GM23338 (cell line): ENCODE data around the gene MPRIP. TPM values are rescaled to one million over a fixed set of nuclear protein-coding genes. Genes with fewer than 3 reads are reported as not detected.
A peak's percentile ranks its signal among the peaks of the same experiment; 100 is the strongest.

Source experiments
- ATAC-seq: fragments of 200-7000 bp; cut with Tn5 transposase; 3 replicates; pipeline ENCODE4 v1.9.1; 2020
- DNase-seq: peaks from one replicate; pipeline ENCODE4 v3.0.0-alpha.2; 2015; ENCODE audit warnings: low spot score
- H2AFZ ChIP-seq: fragments of 200-600 bp; sonication (generic); 2 replicates; pipeline ENCODE4 v1.8.0; 2016; ENCODE audit warnings: antibody characterized with exemption, mild to moderate bottlenecking, moderate library complexity
- H3F3A ChIP-seq: fragments of 200-600 bp; sonication (generic); replicated peaks from 2 replicates; pipeline ENCODE4 v1.8.0; 2017; ENCODE audit warnings: antibody characterized with exemption, mixed run types, low read depth
- H3K27ac ChIP-seq: fragments of 200-600 bp; sonication (generic); 2 replicates; pipeline ENCODE4 v1.6.1; 2016; ENCODE audit warnings: low read depth
- H3K27me3 ChIP-seq: fragments of 200-600 bp; sonication (generic); 2 replicates; pipeline ENCODE4 v1.8.0; 2016; ENCODE audit warnings: mild to moderate bottlenecking, mixed run types, moderate library complexity; ENCODE audit not compliant: insufficient read depth
- H3K36me3 ChIP-seq: fragments of 200-600 bp; sonication (generic); 2 replicates; pipeline ENCODE4 v1.8.0; 2016; ENCODE audit warnings: mild to moderate bottlenecking; ENCODE audit not compliant: insufficient read depth
- H3K4me1 ChIP-seq: fragments of 200-600 bp; sonication (generic); 2 replicates; pipeline ENCODE4 v1.8.0; 2016; ENCODE audit warnings: mild to moderate bottlenecking, moderate library complexity; ENCODE audit not compliant: insufficient read depth
- H3K4me2 ChIP-seq: fragments of 200-600 bp; sonication (generic); 2 replicates; pipeline ENCODE4 v1.7.1; 2017; ENCODE audit warnings: mixed run types
- H3K4me3 ChIP-seq: fragments of 200-600 bp; sonication (generic); 2 replicates; pipeline ENCODE4 v1.6.1; 2016; ENCODE audit warnings: mixed run types
- H3K79me2 ChIP-seq: fragments of 200-600 bp; sonication (generic); replicated peaks from 2 replicates; pipeline ENCODE4 v1.8.0; 2017; ENCODE audit warnings: mild to moderate bottlenecking; ENCODE audit not compliant: insufficient read depth
- H3K9me2 ChIP-seq: fragments of 200-600 bp; sonication (generic); 2 replicates; pipeline ENCODE4 v1.8.0; 2017; ENCODE audit not compliant: insufficient read depth
- H4K20me1 ChIP-seq: fragments of 200-600 bp; sonication (generic); replicated peaks from 2 replicates; pipeline ENCODE4 v1.8.0; 2017; ENCODE audit warnings: mild to moderate bottlenecking; ENCODE audit not compliant: insufficient read depth
- H3K27ac Mint-ChIP-seq: 2 replicates; pipeline ENCODE4 v1.8.0; 2020; ENCODE audit warnings: inconsistent platforms, mild to moderate bottlenecking, moderate library complexity, mixed read lengths
- H3K27me3 Mint-ChIP-seq: 3 replicates; pipeline ENCODE4 v1.8.0; 2022; ENCODE audit warnings: low read depth, mild to moderate bottlenecking, moderate library complexity, mixed read lengths, inconsistent platforms; ENCODE audit not compliant: insufficient read depth, poor library complexity
- H3K36me3 Mint-ChIP-seq: 3 replicates; pipeline ENCODE4 v1.8.0; 2021; ENCODE audit warnings: low read depth, mild to moderate bottlenecking, inconsistent platforms, moderate library complexity, mixed read lengths
- H3K4me1 Mint-ChIP-seq: 3 replicates; pipeline ENCODE4 v1.8.0; 2020; ENCODE audit warnings: mild to moderate bottlenecking, inconsistent platforms, mixed read lengths
- H3K4me3 Mint-ChIP-seq: 3 replicates; pipeline ENCODE4 v1.8.0; 2021; ENCODE audit warnings: moderate library complexity, mild to moderate bottlenecking, inconsistent platforms, mixed read lengths
- H3K9me3 Mint-ChIP-seq: 3 replicates; pipeline ENCODE4 v1.8.0; 2020; ENCODE audit warnings: moderate library complexity, mild to moderate bottlenecking, inconsistent platforms, mixed read lengths
- EZH2 ChIP-seq: fragments of 200-600 bp; sonication (generic); IDR thresholded peaks from one replicate; pipeline ENCODE4 v1.8.0; 2017; ENCODE audit warnings: antibody characterized with exemption, mild to moderate bottlenecking, low read depth; ENCODE audit not compliant: unreplicated experiment
- EZH2phosphoT487 ChIP-seq: fragments of 200-600 bp; sonication (generic); IDR thresholded peaks from one replicate; pipeline ENCODE4 v1.8.1; 2018; ENCODE audit warnings: antibody characterized with exemption; ENCODE audit not compliant: unreplicated experiment
- JUNB ChIP-seq: IDR thresholded peaks from one replicate; pipeline ENCODE4 v1.6.1; 2016; ENCODE audit warnings: antibody characterized with exemption; ENCODE audit not compliant: unreplicated experiment
- POLR2AphosphoS5 ChIP-seq: IDR thresholded peaks from 2 replicates; pipeline ENCODE4 v1.6.1; 2016; ENCODE audit warnings: antibody characterized with exemption, low read depth
- STAT1 ChIP-seq: IDR thresholded peaks from one replicate; pipeline ENCODE4 v1.6.1; 2016; ENCODE audit warnings: antibody characterized with exemption; ENCODE audit not compliant: unreplicated experiment
- ZNF114 ChIP-seq: fragments of 250-450 bp; sonication (Bioruptor Pico); IDR thresholded peaks from 2 replicates; pipeline ENCODE4 v1.5.0; 2020; ENCODE audit warnings: mild to moderate bottlenecking, moderate library complexity
- ZNF331 ChIP-seq: fragments of 250-450 bp; sonication (Bioruptor Pico); IDR thresholded peaks from 2 replicates; pipeline ENCODE4 v1.5.0; 2020; ENCODE audit warnings: low read depth, mild to moderate bottlenecking, moderate library complexity
- polyA plus RNA-seq: library from polyadenylated mRNA; unstranded; fragments of >200 nt; fragmentation: Nextera tagmentation; extraction: Ambion mirVana; gene quantifications from 2 replicates; pipeline ENCODE4 v1.2.1, GENCODE V29; 2016
- total RNA-seq: library from RNA; depleted of rRNA; stranded (reverse); fragments of >200 nt; shearing (Covaris generic); gene quantifications from 2 replicates; pipeline ENCODE4 v1.2.3, GENCODE V29; 2014
- TF ChIP-seq, protein P1 (sequence below): fragments of 250-450 bp; sonication (Bioruptor Pico); IDR thresholded peaks from 2 replicates; pipeline ENCODE4 v1.5.0; 2020; ENCODE audit warnings: mild to moderate bottlenecking, moderate library complexity
- TF ChIP-seq, protein P2 (sequence below), 2 experiments: fragments of 200-600 bp in 1 of 2; sonication (generic) in 1 of 2; conservative IDR thresholded peaks; 2 replicates each; pipeline versions ENCODE4 v1.5.1 to v1.6.1; 2016 to 2017; ENCODE audit warnings: antibody characterized with exemption in 2 of 2, low read depth in 2 of 2, mild to moderate bottlenecking in 2 of 2, moderate library complexity in 1 of 2
- TF ChIP-seq, protein P3 (sequence below): IDR thresholded peaks from one replicate; pipeline ENCODE4 v1.6.1; 2018; ENCODE audit warnings: antibody characterized with exemption; ENCODE audit not compliant: unreplicated experiment

Gene MPRIP
- total and polyA plus RNA-seq, 2 experiments from 2014 or later = 39.3 to 113 TPM

DNA sequence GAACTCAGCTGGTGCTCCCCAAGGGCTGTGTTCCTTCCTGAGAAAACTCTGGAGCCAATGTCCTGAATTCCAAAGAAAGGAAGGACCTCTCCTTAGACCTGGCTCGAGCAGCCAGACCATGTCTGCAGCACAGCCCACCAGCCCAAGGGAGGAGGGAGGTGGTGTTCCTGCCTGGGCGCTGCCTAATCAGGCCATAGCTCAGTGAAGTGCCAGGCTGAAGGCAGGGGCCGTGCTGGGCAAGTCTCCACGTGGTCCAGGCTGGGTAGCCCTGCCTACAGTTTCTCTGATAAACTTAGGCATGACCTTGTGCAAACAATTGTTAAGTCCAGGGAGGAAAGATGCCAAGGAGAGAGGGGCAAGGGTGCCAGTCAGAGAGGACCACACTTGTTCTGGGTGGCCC is 76.8 kb downstream of the MPRIP start (continued):
- TF ChIP-seq, protein P1, sequence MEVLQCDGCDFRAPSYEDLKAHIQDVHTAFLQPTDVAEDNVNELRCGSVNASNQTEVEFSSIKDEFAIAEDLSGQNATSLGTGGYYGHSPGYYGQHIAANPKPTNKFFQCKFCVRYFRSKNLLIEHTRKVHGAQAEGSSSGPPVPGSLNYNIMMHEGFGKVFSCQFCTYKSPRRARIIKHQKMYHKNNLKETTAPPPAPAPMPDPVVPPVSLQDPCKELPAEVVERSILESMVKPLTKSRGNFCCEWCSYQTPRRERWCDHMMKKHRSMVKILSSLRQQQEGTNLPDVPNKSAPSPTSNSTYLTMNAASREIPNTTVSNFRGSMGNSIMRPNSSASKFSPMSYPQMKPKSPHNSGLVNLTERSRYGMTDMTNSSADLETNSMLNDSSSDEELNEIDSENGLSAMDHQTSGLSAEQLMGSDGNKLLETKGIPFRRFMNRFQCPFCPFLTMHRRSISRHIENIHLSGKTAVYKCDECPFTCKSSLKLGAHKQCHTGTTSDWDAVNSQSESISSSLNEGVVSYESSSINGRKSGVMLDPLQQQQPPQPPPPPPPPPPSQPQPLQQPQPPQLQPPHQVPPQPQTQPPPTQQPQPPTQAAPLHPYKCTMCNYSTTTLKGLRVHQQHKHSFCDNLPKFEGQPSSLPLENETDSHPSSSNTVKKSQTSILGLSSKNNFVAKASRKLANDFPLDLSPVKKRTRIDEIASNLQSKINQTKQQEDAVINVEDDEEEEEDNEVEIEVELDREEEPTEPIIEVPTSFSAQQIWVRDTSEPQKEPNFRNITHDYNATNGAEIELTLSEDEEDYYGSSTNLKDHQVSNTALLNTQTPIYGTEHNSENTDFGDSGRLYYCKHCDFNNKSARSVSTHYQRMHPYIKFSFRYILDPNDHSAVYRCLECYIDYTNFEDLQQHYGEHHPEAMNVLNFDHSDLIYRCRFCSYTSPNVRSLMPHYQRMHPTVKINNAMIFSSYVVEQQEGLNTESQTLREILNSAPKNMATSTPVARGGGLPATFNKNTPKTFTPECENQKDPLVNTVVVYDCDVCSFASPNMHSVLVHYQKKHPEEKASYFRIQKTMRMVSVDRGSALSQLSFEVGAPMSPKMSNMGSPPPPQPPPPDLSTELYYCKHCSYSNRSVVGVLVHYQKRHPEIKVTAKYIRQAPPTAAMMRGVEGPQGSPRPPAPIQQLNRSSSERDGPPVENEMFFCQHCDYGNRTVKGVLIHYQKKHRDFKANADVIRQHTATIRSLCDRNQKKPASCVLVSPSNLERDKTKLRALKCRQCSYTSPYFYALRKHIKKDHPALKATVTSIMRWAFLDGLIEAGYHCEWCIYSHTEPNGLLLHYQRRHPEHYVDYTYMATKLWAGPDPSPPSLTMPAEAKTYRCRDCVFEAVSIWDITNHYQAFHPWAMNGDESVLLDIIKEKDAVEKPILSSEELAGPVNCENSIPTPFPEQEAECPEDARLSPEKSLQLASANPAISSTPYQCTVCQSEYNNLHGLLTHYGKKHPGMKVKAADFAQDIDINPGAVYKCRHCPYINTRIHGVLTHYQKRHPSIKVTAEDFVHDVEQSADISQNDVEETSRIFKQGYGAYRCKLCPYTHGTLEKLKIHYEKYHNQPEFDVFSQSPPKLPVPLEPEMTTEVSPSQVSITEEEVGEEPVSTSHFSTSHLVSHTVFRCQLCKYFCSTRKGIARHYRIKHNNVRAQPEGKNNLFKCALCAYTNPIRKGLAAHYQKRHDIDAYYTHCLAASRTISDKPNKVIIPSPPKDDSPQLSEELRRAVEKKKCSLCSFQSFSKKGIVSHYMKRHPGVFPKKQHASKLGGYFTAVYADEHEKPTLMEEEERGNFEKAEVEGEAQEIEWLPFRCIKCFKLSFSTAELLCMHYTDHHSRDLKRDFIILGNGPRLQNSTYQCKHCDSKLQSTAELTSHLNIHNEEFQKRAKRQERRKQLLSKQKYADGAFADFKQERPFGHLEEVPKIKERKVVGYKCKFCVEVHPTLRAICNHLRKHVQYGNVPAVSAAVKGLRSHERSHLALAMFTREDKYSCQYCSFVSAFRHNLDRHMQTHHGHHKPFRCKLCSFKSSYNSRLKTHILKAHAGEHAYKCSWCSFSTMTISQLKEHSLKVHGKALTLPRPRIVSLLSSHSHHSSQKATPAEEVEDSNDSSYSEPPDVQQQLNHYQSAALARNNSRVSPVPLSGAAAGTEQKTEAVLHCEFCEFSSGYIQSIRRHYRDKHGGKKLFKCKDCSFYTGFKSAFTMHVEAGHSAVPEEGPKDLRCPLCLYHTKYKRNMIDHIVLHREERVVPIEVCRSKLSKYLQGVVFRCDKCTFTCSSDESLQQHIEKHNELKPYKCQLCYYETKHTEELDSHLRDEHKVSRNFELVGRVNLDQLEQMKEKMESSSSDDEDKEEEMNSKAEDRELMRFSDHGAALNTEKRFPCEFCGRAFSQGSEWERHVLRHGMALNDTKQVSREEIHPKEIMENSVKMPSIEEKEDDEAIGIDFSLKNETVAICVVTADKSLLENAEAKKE (CRISPR knock-in tag) = no peak
- TF ChIP-seq POLR2AphosphoS5 (no peak), EZH2phosphoT487 (no peak), STAT1 (no peak), ZNF331 (CRISPR knock-in tag) (no peak), EZH2 (no peak), JUNB (no peak)
- TF ChIP-seq, protein P2, sequence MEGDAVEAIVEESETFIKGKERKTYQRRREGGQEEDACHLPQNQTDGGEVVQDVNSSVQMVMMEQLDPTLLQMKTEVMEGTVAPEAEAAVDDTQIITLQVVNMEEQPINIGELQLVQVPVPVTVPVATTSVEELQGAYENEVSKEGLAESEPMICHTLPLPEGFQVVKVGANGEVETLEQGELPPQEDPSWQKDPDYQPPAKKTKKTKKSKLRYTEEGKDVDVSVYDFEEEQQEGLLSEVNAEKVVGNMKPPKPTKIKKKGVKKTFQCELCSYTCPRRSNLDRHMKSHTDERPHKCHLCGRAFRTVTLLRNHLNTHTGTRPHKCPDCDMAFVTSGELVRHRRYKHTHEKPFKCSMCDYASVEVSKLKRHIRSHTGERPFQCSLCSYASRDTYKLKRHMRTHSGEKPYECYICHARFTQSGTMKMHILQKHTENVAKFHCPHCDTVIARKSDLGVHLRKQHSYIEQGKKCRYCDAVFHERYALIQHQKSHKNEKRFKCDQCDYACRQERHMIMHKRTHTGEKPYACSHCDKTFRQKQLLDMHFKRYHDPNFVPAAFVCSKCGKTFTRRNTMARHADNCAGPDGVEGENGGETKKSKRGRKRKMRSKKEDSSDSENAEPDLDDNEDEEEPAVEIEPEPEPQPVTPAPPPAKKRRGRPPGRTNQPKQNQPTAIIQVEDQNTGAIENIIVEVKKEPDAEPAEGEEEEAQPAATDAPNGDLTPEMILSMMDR (conservative IDR thresholded peaks at IDR 0.05; ENCODE audit: low read depth in 2 of 2) = no peak

DNA sequence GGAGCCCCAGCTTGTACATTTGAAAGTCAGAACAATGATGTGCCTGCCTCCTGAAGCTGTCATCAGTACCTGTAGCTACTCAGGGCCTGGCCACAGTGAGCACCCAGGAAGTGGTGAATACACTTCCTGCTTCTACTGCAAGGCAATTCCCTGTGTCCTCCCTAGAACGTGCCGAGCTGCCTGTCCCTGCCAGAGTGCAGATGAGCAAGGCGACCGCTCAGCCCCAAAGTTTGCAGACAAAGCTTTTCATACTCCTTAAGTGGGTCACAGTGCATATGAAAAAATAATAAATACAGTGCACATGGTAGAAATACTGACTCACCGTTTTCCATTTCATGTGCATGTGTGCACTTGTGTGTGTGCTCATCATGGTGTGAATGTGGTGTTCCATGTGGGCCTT is 77.3 kb downstream of the MPRIP start:
- Mint-ChIP-seq H3K4me3 (no peak overlapping the region), H3K4me1 (peaks cover 8% of the 10 kb centered on the region; the same call in 1 of the 3 replicates), H3K27me3 (peaks cover under 1% of the 10 kb centered on the region), H3K36me3 (no peaks in the 10 kb centered on the region), H3K9me3 (no peaks in the 10 kb centered on the region), H3K27ac (0 out of 2 replicates have a peak overlapping the region, but pooled peaks have one; percentile 70)
- H3K79me2 ChIP-seq = peaks cover 56% of the 10 kb centered on the region
- H4K20me1 ChIP-seq = peaks cover 26% of the 10 kb centered on the region
- no peaks in the 10 kb centered on the region for H3K9me2 ChIP-seq
- H3K4me3 ChIP-seq = no peak overlapping the region
- H2AFZ ChIP-seq = no peak overlapping the region
- no peaks in the 10 kb centered on the region for H3F3A ChIP-seq
- H3K27me3 ChIP-seq = no peaks in the 10 kb centered on the region
- no peaks in the 10 kb centered on the region for H3K4me1 ChIP-seq
- H3K4me2 ChIP-seq = no peak overlapping the region
- no peaks in the 10 kb centered on the region for H3K36me3 ChIP-seq
- ATAC-seq (no peak), DNase-seq (no peak)
- no peak overlapping the region for H3K27ac ChIP-seq
- no peak for TF ChIP-seq ZNF331 (CRISPR knock-in tag)
- TF ChIP-seq, protein P2 (conservative IDR thresholded peaks at IDR 0.05; ENCODE audit: low read depth in 2 of 2) = no peak
- TF ChIP-seq JUNB = no peak
- TF ChIP-seq, protein P3, sequence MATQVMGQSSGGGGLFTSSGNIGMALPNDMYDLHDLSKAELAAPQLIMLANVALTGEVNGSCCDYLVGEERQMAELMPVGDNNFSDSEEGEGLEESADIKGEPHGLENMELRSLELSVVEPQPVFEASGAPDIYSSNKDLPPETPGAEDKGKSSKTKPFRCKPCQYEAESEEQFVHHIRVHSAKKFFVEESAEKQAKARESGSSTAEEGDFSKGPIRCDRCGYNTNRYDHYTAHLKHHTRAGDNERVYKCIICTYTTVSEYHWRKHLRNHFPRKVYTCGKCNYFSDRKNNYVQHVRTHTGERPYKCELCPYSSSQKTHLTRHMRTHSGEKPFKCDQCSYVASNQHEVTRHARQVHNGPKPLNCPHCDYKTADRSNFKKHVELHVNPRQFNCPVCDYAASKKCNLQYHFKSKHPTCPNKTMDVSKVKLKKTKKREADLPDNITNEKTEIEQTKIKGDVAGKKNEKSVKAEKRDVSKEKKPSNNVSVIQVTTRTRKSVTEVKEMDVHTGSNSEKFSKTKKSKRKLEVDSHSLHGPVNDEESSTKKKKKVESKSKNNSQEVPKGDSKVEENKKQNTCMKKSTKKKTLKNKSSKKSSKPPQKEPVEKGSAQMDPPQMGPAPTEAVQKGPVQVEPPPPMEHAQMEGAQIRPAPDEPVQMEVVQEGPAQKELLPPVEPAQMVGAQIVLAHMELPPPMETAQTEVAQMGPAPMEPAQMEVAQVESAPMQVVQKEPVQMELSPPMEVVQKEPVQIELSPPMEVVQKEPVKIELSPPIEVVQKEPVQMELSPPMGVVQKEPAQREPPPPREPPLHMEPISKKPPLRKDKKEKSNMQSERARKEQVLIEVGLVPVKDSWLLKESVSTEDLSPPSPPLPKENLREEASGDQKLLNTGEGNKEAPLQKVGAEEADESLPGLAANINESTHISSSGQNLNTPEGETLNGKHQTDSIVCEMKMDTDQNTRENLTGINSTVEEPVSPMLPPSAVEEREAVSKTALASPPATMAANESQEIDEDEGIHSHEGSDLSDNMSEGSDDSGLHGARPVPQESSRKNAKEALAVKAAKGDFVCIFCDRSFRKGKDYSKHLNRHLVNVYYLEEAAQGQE = no peak
- no peak for TF ChIP-seq EZH2phosphoT487
- TF ChIP-seq ZNF114 (CRISPR knock-in tag) = no peak
- TF ChIP-seq POLR2AphosphoS5 = no peak
